Right atrium auricular region (tissue), 2 donors: Measurements from ENCODE around the gene ITIH5. TPM values are rescaled to one million over a fixed set of nuclear protein-coding genes. Genes with fewer than 3 reads are reported as not detected.
A peak's percentile ranks its signal among the peaks of the same experiment; 100 is the strongest.

Source experiments
- DNase-seq: peaks from one replicate; pipeline ENCODE4 v3.0.0-alpha.2; 2019; ENCODE audit warnings: low spot score
- H3K27ac ChIP-seq, 2 donors: fragments of 200-600 bp; sonication (generic); 1 replicate in 1 of 2; 2 replicates in 1 of 2; pipeline ENCODE4 v1.5.1; 2016 to 2019
- H3K27me3 ChIP-seq, 2 donors: fragments of 200-600 bp; sonication (generic); one replicate each; pipeline versions ENCODE4 v1.5.1 to v1.6.0; 2017 to 2019
- H3K36me3 ChIP-seq: fragments of 200-600 bp; sonication (generic); one replicate; pipeline ENCODE4 v1.5.1; 2016
- H3K4me1 ChIP-seq, 2 donors: fragments of 200-600 bp; sonication (generic); one replicate each; pipeline versions ENCODE4 v1.5.1 to v1.6.0; 2017 to 2019
- H3K4me3 ChIP-seq, 2 donors: fragments of 200-600 bp; sonication (generic); 1 replicate in 1 of 2; 2 replicates in 1 of 2; pipeline ENCODE4 v1.5.1; 2017 to 2019; ENCODE audit warnings: mild to moderate bottlenecking in 1 of 2, moderate library complexity in 1 of 2
- H3K9me3 ChIP-seq, 2 donors: fragments of 200-600 bp; sonication (generic); one replicate each; pipeline ENCODE4 v1.5.1; 2019
- CTCF ChIP-seq, 2 donors: fragments of 200-600 bp; sonication (generic); IDR thresholded peaks; one replicate each; pipeline ENCODE4 v1.5.1; 2019; ENCODE audit warnings: antibody characterized with exemption in 2 of 2
- total RNA-seq, 2 donors: library from RNA; depleted of rRNA; stranded (reverse); fragments of >200 nt; gene quantifications; one replicate each; pipeline ENCODE4 v1.1.0, GENCODE V29; 2016

ITIH5 gene
- total RNA-seq, 2 donors from 2014 or later = 3.1 to 7.3 TPM

- Histone ChIP-seq H3K9me3 (no peaks in the 10 kb centered on the region), H3K27me3 (no peaks in the 10 kb centered on the region), H3K4me3 (peak overlapping the region in 1 of 2 donors; percentile 11), H3K36me3 (no peaks in the 10 kb centered on the region), H3K4me1 (peaks cover 0 to 28% of the 10 kb centered on the region in 2 donors), H3K27ac (peak overlapping the region; percentile 51 to 84)
- no peak for DNase-seq
- TF ChIP-seq CTCF (IDR thresholded peaks at IDR 0.05) = no peak
Measured at GRCh38 chr10:7541137-7542087, 125.4 kb downstream of the ITIH5 start.

DNA sequence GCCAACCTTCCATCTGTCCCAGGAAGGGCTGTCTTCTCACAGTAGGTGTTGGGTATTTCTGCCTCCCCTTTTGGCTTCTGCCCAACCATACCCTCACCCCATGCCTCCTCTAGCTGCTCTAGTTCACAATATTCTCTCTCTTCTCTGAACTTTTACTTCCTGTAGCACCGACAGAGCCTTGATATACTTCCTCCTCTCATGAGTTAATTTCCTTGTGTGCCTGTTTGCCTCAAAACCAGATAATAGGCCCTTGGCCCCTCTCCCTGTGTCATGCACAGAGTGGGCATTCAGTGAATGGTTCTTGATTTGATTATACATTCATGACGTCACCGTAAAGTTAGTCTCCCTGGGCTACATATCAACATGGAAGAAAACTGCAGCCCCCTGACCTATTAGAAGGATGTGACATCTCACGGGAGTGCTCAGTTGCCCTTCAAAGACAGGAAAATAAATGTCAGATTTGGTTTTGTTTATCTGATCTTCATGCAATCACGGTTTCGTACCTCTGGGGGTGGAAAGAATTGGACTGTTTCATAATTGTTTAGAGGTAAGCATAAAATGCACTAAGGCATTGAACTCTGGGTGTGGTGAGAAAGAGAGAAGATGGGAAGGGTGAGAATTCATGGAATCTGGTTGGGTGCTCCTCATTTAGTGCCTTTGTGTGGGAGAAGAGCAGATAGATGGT is 127.7 kb downstream of the ITIH5 start:
- Histone ChIP-seq H3K9me3 (no peaks in the 10 kb centered on the region), H3K4me1 (peaks cover 0 to 28% of the 10 kb centered on the region in 2 donors), H3K4me3 (no peak overlapping the region), H3K36me3 (no peaks in the 10 kb centered on the region), H3K27ac (no peak overlapping the region), H3K27me3 (no peaks in the 10 kb centered on the region)
- DNase-seq = no peak
- no peak for TF ChIP-seq CTCF (IDR thresholded peaks at IDR 0.05)

GRCh38 chr10:7537126-7537525 is 129.6 kb downstream of the ITIH5 start:
- TF ChIP-seq CTCF (IDR thresholded peaks at IDR 0.05) = no peak
- no peak for DNase-seq
- no peak overlapping the region for H3K4me3 ChIP-seq
- H3K9me3 ChIP-seq = no peaks in the 10 kb centered on the region
- no peak overlapping the region for H3K27ac ChIP-seq
- H3K4me1 ChIP-seq = peaks cover 0 to 16% of the 10 kb centered on the region in 2 donors
- H3K27me3 ChIP-seq = no peaks in the 10 kb centered on the region
- no peaks in the 10 kb centered on the region for H3K36me3 ChIP-seq

- Histone ChIP-seq H3K4me3 (no peak overlapping the region), H3K9me3 (no peaks in the 10 kb centered on the region), H3K27me3 (no peaks in the 10 kb centered on the region), H3K27ac (no peak overlapping the region), H3K36me3 (no peaks in the 10 kb centered on the region), H3K4me1 (no peaks in the 10 kb centered on the region)
- no peak for TF ChIP-seq CTCF (IDR thresholded peaks at IDR 0.05)
- no peak for DNase-seq
Measured at GRCh38 chr10:7534480-7534852, 132.3 kb downstream of the ITIH5 start.

DNA sequence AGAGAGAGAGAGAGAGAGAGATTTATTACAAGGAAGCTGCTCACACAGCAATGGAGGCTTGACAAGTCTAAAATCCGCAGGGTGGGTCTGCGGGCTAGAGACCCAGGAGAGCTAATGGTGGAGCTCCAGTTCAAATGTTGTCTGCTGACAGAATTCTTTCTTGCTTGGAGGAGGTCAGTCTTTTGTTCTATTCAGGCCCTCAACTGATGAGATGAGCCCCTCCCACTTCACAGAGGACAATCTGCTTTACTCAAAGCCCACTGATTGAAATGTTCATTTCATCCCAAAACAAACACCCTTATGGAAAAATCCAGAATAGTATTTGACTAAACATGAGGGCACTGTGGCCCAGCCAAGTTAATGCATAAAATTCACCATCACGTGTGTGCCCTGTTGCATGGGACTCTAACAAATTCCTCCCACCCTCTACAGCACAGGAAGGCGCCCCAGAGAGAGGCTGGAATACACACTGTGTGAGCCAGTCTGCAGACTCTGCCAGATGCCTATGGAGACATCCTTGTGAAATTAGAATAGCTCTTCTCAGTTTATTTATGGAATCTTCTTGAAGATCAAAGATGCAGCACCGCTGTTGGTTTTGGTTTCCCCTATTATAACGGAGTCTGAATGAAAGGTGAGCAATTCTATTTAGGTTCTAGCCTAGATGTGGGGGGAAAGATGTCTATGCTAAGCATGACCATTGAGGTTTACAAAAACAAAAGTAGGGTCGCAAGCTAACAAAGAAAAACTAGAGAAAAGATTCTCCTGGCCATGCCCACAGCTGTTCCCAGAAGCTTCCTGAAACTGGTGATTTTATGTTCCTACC is 132.9 kb downstream of the ITIH5 start:
- Histone ChIP-seq H3K36me3 (no peaks in the 10 kb centered on the region), H3K27me3 (no peaks in the 10 kb centered on the region), H3K4me3 (no peak overlapping the region), H3K4me1 (no peaks in the 10 kb centered on the region), H3K9me3 (no peaks in the 10 kb centered on the region), H3K27ac (no peak overlapping the region)
- DNase-seq = no peak
- TF ChIP-seq CTCF (IDR thresholded peaks at IDR 0.05) = no peak
